KOPT-K1 (cell line): ENCODE results near the gene EIF2S2.

Experiments used
- H3K27ac ChIP-seq: fragments of 200-600 bp; sonication (generic); 2 replicates; pipeline ENCODE4 v1.5.1; 2016; ENCODE audit warnings: antibody characterized with exemption, mild to moderate bottlenecking, low read depth, low read length; ENCODE audit not compliant: poor library complexity, severe bottlenecking
- H3K36me3 ChIP-seq: fragments of 200-600 bp; sonication (generic); 2 replicates; pipeline ENCODE4 v1.5.1; 2017; ENCODE audit warnings: antibody characterized with exemption, mild to moderate bottlenecking, low read length, moderate library complexity; ENCODE audit not compliant: insufficient read depth
- H3K9me3 ChIP-seq: fragments of 200-600 bp; sonication (generic); 2 replicates; pipeline ENCODE4 v1.5.1; 2017; ENCODE audit warnings: antibody characterized with exemption, low read length, mild to moderate bottlenecking; ENCODE audit not compliant: insufficient read depth, poor library complexity, severe bottlenecking

The EIF2S2 gene

DNA sequence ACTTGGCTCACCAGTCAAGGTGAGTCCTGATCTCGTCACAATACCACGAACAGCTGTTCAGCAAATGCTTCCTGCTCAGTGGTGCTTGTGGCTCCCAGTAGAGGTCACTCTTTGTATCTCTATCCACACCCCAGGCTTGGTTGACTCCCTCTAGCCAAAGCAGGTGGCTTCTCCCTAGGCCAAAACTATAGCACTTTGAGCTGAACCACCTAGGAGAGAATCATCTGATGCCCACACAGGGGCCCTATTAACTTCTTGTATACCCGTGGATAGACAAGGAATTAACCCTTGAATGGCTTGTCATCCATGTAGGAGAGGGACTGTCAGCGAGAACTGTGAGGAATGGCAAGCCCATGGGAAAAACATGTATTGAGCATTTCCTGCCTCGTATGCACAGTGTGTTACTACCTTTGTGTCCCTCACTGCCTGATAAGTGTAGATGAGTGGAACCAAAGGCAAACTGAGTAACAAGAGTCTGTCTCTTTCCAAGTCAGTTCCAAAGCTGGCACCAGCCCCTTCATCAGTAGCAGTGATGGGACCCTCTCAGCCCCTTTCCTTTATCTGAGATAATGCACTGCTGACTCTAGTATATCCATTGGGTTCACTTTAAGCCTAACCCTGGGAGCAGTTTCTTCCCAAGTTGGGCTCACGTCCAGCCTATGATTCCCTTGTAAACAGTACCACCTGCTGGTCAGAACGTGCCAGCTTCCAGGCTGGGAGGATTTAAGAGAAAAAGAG, 42.5 kb downstream of the EIF2S2 start:
- Histone ChIP-seq H3K36me3 (peaks cover 85% of the 10 kb centered on the region), H3K27ac (no peak overlapping the region), H3K9me3 (no peaks in the 10 kb centered on the region)

DNA sequence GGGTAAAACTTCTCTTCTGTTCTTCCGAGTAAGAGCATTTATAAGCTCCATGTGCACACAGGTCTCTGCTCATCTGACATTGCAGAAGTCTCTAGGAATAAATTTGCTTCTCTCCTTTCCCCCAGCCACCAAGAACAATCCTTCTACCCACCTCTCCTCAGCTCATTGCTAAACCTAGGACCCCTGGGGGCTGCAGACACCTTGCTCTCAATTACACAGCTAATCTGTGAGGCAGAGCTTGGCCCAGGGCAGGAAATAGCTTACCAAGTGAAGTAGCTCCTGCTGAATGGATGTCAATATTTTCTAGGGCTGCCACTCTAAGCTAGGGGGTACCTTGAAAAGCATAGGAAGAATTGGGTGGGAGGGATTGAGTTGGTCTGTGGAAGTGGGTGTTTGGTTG, 44.0 kb downstream of the EIF2S2 start:
- no peaks in the 10 kb centered on the region for H3K9me3 ChIP-seq
- peaks cover 85% of the 10 kb centered on the region for H3K36me3 ChIP-seq
- H3K27ac ChIP-seq, result no peak overlapping the region

DNA sequence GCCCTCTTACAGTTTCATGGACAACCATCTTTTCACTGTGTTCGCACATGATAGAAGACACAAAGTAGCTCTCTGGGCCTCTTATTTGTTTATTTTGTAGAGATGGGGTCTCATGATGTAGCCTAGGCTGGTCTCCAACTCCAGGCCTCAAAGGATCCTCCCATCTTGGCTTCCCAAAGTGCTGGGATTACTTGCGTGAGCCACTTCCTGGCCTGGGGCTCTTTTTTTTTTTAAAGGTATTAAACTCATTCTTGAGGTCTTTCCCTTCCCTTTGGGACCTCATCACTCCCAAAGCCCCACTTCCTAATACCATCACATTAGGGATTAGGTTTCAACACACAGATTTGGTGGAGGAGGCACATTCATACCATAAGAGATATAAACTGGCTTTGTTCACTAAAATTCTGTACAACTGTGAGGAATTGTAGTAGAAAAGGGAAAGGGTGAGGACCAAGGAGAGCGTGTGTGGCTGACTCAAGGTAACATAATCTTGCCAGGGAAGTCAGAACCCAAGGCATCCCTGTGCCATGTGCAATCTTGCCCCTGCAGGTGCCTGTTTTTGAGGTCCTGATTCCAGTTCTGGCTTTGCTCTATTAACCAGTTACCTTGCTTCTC, 45.5 kb downstream of the EIF2S2 start:
- no peaks in the 10 kb centered on the region for H3K9me3 ChIP-seq
- H3K27ac ChIP-seq, result no peak overlapping the region
- H3K36me3 ChIP-seq, result peaks cover 85% of the 10 kb centered on the region

DNA sequence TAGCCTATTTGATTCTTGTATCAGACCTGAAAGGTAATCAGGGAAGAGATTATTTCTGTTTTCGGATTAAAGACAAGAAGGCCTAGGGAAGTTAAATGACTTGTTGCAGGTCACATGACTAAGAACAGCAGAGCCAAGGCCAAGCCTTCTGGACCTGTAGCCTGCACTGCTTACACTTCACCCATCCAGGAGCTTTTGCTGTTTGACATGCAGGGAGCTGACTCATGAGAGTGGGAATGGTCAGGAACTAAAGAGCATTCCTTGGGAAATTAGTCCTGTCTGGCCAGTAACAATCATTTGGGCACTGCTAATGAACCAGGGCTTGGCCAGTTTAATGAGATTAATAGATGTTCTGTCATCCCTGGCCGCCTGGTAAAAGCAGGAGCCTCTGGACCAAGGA, 46.8 kb downstream of the EIF2S2 start:
- no peaks in the 10 kb centered on the region for H3K9me3 ChIP-seq
- H3K27ac ChIP-seq, result no peak overlapping the region
- peaks cover 87% of the 10 kb centered on the region for H3K36me3 ChIP-seq

DNA sequence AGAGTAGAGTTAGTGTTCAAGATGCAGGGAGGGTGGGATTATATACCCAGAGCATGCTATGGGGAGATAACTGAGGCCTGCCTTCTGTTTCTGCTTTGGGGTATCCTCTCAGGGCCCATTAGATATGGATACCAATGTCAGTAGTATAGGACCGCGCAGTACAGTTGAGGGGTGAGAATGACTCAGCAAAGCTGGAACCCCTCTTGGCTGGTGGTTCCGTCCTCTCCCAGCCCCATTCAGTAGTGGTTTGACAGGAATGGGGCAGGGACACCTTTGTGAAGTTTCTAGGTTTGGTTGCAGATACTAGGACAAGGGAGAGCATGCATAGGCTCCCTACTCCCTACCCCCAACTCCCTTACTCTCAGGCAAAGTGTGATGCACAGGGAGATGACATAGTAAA, 47.8 kb downstream of the EIF2S2 start:
- H3K36me3 ChIP-seq, result peaks cover 91% of the 10 kb centered on the region
- no peak overlapping the region for H3K27ac ChIP-seq
- H3K9me3 ChIP-seq, result no peaks in the 10 kb centered on the region

DNA sequence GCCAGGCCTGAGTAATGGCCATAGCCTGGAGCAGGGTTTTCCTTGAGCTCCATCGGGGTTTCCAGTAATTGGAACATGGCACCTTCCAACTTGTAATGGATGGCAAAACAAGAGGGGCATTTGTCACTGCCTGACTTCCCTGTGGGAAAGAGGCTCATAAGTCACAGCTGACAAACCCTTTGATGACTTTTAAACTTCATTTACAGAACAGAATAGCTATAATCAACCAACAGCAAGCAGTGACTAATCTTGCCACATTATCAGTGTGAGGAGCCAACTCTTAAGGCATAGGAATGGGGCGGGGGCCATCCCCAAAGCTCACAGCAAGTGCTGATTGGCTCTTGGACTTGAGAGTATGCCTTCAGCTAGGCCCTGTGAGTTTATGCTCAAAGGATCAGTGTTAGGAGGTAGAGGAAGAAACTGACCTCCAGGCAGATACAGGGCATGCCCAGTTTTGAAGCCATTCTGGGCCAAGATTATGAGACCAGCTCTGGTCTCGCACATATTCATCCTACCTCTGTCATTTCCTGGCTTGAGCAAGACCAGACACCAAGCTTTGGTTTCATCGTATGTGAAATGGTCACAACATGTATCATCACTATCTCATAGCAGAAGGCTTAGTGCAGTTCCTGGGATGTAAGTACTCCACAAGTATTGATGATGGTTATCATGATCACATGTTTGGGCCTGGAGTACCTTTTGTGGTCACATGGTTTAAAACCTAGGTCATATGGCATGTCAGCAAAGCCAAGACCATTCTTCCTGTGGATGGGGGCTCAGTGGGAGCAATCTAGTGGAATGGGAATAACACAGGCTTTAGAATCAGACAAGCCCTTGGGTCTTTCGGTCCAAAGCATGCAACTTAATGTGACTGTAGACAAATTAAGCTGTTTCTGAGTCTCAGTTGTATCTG, 49.2 kb downstream of the EIF2S2 start:
- Histone ChIP-seq H3K36me3 (peaks cover 80% of the 10 kb centered on the region), H3K9me3 (no peaks in the 10 kb centered on the region), H3K27ac (no peak overlapping the region)

DNA sequence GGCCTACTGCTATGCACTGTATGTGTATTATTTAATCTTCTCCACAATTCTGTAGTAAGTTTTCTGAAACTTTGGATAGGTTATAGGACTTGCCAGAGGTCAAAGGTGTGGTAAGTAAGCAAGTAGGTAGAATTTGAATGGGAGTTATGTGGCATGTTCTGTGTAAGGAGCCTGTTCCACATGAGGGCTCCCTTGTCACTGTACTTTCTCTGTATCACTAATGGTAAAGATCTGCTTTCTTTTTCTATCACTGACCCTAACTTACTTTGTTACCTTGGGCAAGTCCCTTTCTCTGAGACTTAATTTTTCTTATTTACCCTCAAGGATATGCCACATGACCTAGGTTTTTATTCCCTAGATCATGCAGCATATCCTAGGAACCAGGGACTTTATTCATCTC, 50.3 kb downstream of the EIF2S2 start:
- H3K9me3 ChIP-seq, result no peaks in the 10 kb centered on the region
- peaks cover 77% of the 10 kb centered on the region for H3K36me3 ChIP-seq
- no peak overlapping the region for H3K27ac ChIP-seq

DNA sequence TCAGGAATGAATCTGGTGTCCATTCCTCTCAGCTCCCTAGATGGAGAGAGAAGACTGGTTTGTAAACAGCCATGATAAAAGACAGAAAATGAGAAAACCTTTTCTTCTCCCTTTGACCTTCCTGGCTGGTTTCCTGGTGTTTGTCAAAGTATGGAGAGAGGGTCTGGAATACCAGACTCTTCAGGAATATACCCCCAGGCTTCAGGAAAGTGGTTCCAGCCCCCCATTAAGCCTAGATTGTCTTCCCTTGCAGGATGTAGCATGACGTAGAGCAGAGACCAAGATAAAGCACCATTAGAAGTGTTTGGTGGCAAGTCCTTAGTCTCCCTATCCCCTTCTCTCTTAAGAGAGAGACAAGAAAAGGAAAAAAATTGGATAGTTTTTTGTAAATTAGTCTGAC, 51.1 kb downstream of the EIF2S2 start:
- Histone ChIP-seq H3K9me3 (no peaks in the 10 kb centered on the region), H3K27ac (no peak overlapping the region), H3K36me3 (peaks cover 78% of the 10 kb centered on the region)

DNA sequence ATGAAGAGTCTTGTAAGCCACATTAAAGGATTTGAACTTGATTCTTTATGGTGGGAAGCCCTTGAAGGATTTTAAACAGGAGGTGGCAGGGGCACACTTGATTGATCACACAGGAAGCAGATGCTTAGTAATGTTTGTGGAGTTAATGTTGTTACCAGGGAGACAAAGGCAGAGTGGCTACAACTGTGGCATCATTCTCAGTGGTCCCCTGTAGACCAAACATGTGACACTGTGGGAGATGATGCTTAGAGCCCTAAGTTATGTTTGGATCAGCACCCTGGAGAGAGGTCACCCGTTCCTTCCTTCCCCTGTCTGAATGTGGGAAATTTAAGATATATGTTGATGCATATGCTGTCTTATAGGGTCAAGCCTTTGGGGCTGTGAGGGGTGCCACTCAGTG, 53.2 kb downstream of the EIF2S2 start:
- Histone ChIP-seq H3K27ac (no peak overlapping the region), H3K9me3 (no peaks in the 10 kb centered on the region), H3K36me3 (peaks cover 60% of the 10 kb centered on the region)

DNA sequence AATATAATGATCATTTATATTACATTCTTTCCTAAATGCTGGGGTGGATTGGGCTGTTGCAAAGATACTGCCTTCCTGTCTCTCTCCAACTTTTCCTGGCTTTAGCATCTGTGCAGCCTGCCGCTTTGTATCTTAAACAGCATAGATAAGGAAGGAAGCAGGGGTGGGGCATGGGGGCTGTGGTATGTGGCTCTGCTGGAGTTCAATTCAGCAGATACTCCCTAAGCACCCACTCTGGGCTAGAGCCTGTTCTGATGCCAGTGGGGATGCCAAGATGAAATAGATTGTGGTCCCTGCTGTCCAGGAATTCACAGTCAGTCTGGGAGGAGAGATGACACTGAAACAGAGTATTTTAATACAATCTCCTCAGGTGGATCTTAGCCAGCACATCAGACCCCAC, 56.8 kb downstream of the EIF2S2 start:
- Histone ChIP-seq H3K27ac (no peak overlapping the region), H3K9me3 (no peaks in the 10 kb centered on the region)

DNA sequence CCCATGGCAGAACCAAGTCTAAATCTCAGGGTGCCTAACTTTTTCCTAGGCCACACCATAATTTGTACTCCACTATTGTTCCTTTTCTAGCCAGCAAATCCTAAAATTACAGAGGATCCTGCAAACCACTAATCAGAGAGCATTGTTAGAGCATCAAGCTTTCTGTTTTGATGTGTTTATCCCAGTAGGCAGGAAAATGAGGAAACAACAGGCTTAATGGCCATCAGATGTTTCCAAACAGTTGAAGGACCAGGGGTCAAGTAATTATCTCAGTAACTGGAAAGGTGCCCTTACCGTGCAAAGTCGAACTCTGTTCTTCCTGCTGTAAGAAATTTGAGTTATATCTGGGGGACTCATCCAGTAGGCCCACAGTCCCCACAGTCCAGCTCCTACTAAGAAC, 59.6 kb downstream of the EIF2S2 start:
- peaks cover 42% of the 10 kb centered on the region for H3K36me3 ChIP-seq
- H3K9me3 ChIP-seq, result no peaks in the 10 kb centered on the region
- H3K27ac ChIP-seq, result no peak overlapping the region

More for the DNA sequence above, 56.8 kb downstream of the EIF2S2 start:
- peaks cover 40% of the 10 kb centered on the region for H3K36me3 ChIP-seq

DNA sequence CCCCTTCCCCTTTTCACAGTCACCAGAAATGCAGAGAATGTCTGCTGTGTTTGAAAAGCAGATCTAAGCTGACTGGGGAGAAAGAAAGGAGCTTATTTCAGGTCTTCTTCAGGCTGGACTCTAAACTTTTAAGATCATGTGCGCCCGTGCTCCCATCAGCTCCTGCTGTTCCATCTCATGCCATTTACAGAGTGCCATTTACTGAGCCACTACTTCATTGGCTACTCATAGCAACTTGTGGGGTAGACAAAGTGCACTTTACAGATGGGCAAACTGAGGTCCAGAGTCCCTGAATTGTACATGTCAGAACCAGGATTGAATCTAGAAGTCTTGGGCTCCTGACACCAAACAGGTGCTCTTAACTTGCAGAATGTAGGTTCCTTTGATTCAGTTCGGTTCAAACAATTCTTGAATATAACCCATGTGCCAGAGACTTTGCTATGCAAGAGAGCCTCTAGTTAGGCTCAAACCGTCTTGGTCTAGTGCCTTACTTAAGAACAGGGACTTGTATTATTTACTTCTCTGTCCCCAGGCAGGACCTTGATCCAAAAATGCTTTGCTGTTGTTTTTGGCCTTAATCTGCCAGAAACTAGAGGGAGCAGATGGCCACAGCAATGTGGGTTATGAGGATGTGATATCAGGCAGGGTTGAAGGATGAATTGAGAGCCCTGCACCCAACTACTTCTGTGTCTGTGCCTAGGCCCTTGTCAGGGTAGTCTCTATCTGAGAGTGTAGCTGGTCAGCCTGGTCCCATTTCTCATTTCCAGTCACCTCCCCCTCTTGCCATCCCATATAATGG, 61.9 kb downstream of the EIF2S2 start:
- no peaks in the 10 kb centered on the region for H3K9me3 ChIP-seq
- H3K36me3 ChIP-seq, result peaks cover 49% of the 10 kb centered on the region
- H3K27ac ChIP-seq, result no peak overlapping the region

DNA sequence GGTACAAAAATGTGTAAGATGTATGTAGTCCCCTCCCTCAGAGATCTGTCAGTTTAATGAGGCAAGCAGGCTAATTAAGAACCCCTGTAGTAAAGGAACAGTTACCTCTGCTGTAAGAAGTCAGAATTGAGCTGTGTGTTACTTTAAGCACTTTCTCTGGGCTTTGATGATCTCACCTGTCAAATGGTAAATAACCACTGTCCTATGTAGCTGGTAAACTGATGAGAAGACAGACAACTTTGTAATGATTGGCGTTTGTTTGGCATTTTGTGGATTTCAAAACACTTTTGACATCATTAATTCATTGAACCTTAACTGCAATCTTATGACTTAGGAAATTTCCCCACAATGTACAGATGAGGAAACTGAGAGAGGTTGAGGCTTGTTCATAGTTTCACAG, 62.7 kb downstream of the EIF2S2 start:
- Histone ChIP-seq H3K9me3 (no peaks in the 10 kb centered on the region), H3K27ac (no peak overlapping the region), H3K36me3 (peaks cover 54% of the 10 kb centered on the region)

DNA sequence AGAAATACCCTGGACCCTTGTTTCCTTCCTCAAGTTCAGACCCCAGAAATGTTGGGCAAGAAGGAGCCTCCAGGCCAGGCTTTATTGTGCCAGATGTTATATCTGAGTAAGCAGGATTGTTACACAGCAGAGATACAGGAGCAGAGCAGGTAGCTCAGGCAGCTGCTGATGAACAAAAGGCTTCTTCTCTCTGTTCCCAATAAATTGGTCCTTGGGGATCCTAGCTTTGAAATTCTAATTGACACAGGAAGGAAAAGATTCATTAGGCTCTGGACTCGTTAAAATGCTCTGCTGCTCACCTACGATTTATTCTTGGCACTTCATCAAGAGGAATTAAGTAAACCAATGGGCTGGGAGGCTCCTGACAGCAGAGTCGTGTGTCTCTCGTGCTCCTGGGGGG, 64.1 kb downstream of the EIF2S2 start:
- no peak overlapping the region for H3K27ac ChIP-seq
- peaks cover 67% of the 10 kb centered on the region for H3K36me3 ChIP-seq
- no peaks in the 10 kb centered on the region for H3K9me3 ChIP-seq
